HEK293 (cell line): Measurements from ENCODE around the gene CCDC102B.

ENCODE experiments used
- AEBP2 ChIP-seq: fragments of 450-650 bp; formaldehyde crosslinking; IDR thresholded peaks from 2 replicates; pipeline ENCODE4 v1.5.1; 2016; ENCODE audit warnings: missing biosample characterization, missing genetic modification characterization, borderline replicate concordance
- KLF16 ChIP-seq: fragments of 450-650 bp; formaldehyde crosslinking; IDR thresholded peaks from 2 replicates; pipeline ENCODE4 v1.5.1; 2017; ENCODE audit warnings: missing biosample characterization, missing genetic modification characterization
- MEIS1 ChIP-seq: sonication (generic); formaldehyde crosslinking; IDR thresholded peaks from 2 replicates; pipeline ENCODE4 v1.8.1; 2022; ENCODE audit warnings: missing genetic modification reagents, mild to moderate bottlenecking, borderline replicate concordance
- SETDB1 ChIP-seq: IDR thresholded peaks from one replicate; pipeline ENCODE4 v1.6.1; 2017; ENCODE audit warnings: mild to moderate bottlenecking, low read length, moderate library complexity, mixed read lengths; ENCODE audit not compliant: insufficient read length
- ZBTB8A ChIP-seq: fragments of 450-650 bp; formaldehyde crosslinking; IDR thresholded peaks from 2 replicates; pipeline ENCODE4 v1.5.1; 2016; ENCODE audit warnings: missing biosample characterization, missing genetic modification characterization
- ZNF214 ChIP-seq: fragments of 450-650 bp; formaldehyde crosslinking; IDR thresholded peaks from 2 replicates; pipeline ENCODE4 v1.5.1; 2017; ENCODE audit warnings: missing biosample characterization, mild to moderate bottlenecking, missing genetic modification characterization, borderline replicate concordance
- ZNF248 ChIP-seq: fragments of 450-650 bp; formaldehyde crosslinking; IDR thresholded peaks from 2 replicates; pipeline ENCODE4 v1.5.1; 2017; ENCODE audit warnings: missing biosample characterization, missing genetic modification characterization
- ZNF701 ChIP-seq: fragments of 450-650 bp; formaldehyde crosslinking; IDR thresholded peaks from 2 replicates; pipeline ENCODE4 v1.5.1; 2016; ENCODE audit warnings: missing biosample characterization, missing genetic modification characterization
- ZNF704 ChIP-seq: fragments of 450-650 bp; formaldehyde crosslinking; IDR thresholded peaks from 2 replicates; pipeline ENCODE4 v1.5.1; 2016; ENCODE audit warnings: missing biosample characterization, missing genetic modification characterization
- ZNF776 ChIP-seq: fragments of 450-650 bp; formaldehyde crosslinking; IDR thresholded peaks from 2 replicates; pipeline ENCODE4 v1.5.0; 2017; ENCODE audit warnings: missing biosample characterization, missing genetic modification characterization, borderline replicate concordance
- TF ChIP-seq, protein P1 (sequence below): fragments of 450-650 bp; formaldehyde crosslinking; IDR thresholded peaks from 2 replicates; pipeline ENCODE4 v1.5.1; 2016; ENCODE audit warnings: missing biosample characterization, missing genetic modification characterization

GRCh38 chr18:68969027-68969426, 171.1 kb downstream of the CCDC102B start:
- TF ChIP-seq, protein P1, sequence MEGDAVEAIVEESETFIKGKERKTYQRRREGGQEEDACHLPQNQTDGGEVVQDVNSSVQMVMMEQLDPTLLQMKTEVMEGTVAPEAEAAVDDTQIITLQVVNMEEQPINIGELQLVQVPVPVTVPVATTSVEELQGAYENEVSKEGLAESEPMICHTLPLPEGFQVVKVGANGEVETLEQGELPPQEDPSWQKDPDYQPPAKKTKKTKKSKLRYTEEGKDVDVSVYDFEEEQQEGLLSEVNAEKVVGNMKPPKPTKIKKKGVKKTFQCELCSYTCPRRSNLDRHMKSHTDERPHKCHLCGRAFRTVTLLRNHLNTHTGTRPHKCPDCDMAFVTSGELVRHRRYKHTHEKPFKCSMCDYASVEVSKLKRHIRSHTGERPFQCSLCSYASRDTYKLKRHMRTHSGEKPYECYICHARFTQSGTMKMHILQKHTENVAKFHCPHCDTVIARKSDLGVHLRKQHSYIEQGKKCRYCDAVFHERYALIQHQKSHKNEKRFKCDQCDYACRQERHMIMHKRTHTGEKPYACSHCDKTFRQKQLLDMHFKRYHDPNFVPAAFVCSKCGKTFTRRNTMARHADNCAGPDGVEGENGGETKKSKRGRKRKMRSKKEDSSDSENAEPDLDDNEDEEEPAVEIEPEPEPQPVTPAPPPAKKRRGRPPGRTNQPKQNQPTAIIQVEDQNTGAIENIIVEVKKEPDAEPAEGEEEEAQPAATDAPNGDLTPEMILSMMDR (tag by site-specific recombination): no peak
- TF ChIP-seq SETDB1 (no peak), ZNF776 (tag by site-specific recombination) (no peak), ZNF701 (tag by site-specific recombination) (no peak), ZNF214 (no peak), ZNF704 (tag by site-specific recombination) (no peak), ZNF248 (tag by site-specific recombination) (no peak), KLF16 (no peak), AEBP2 (no peak), ZBTB8A (no peak), MEIS1 (CRISPR knock-in tag) (no peak)
